Kidney glomerular epithelial cell (primary cell): ENCODE results near the gene MDFI.
"Not testable (repeated sequence)": the region's sequence is repeated elsewhere in the genome, so short reads cannot be mapped to it uniquely, and the experiment has no call there.

Source experiments
- DNase-seq: peaks from one replicate; lab custom pipeline; 2025; lab: John Stamatoyannopoulos, UW

The MDFI gene

GRCh38 chr6:41602864-41603608, 35.2 kb upstream of the MDFI start:
- peak; percentile 82 for DNase-seq

- DNase-seq, result no peak
These were observed 34.3 kb upstream of the MDFI start for GRCh38 chr6:41604006-41604405.

GRCh38 chr6:41605649-41606048, 32.6 kb upstream of the MDFI start:
- DNase-seq, result no peak

GRCh38 chr6:41607036-41607435, 31.2 kb upstream of the MDFI start:
- no peak for DNase-seq

- DNase-seq, result no peak
These were observed 30.5 kb upstream of the MDFI start for GRCh38 chr6:41607736-41608135.

- no peak for DNase-seq
These were observed 29.7 kb upstream of the MDFI start for GRCh38 chr6:41608443-41609151.

GRCh38 chr6:41614715-41615114, 23.6 kb upstream of the MDFI start:
- DNase-seq, result no peak

GRCh38 chr6:41615311-41615710, 23.0 kb upstream of the MDFI start:
- no peak for DNase-seq

- DNase-seq, result no peak
These were observed 19.7 kb upstream of the MDFI start for GRCh38 chr6:41618598-41618997.

- DNase-seq, result not testable (repeated sequence)
These were observed 19.1 kb upstream of the MDFI start for GRCh38 chr6:41619193-41619592.

GRCh38 chr6:41621367-41621766, 16.9 kb upstream of the MDFI start:
- DNase-seq, result no peak

GRCh38 chr6:41621802-41622201, 16.5 kb upstream of the MDFI start:
- no peak for DNase-seq

- no peak for DNase-seq
These were observed 15.9 kb upstream of the MDFI start for GRCh38 chr6:41622206-41622988.

GRCh38 chr6:41623330-41623729, 14.9 kb upstream of the MDFI start:
- no peak for DNase-seq

- DNase-seq, result no peak
These were observed 13.5 kb upstream of the MDFI start for GRCh38 chr6:41624621-41625380.

- DNase-seq, result no peak
These were observed 12.8 kb upstream of the MDFI start for GRCh38 chr6:41625442-41625841.

- DNase-seq, result no peak
These were observed 12.2 kb upstream of the MDFI start for GRCh38 chr6:41626022-41626421.

- DNase-seq, result no peak
These were observed 11.4 kb upstream of the MDFI start for GRCh38 chr6:41626917-41627316.

GRCh38 chr6:41629128-41629527, 9.1 kb upstream of the MDFI start:
- DNase-seq, result no peak

GRCh38 chr6:41630069-41630468, 8.2 kb upstream of the MDFI start:
- DNase-seq, result no peak

GRCh38 chr6:41630946-41631345, 7.3 kb upstream of the MDFI start:
- no peak for DNase-seq

GRCh38 chr6:41633056-41633634, 5.1 kb upstream of the MDFI start:
- no peak for DNase-seq
